ENCODE measurements around the gene DNM1.

Gene DNM1

GRCh38 chr9:128208386-128208785 lies 5.2 kb downstream of the DNM1 start:
- Histone ChIP-seq H3K4me1 (ENCODE audit: insufficient read depth, low read length) (peaks cover 7% of the 10 kb centered on the region), H3K4me3 (ENCODE audit: low read length) (no peak overlapping the region), H3K36me3 (ENCODE audit: insufficient read depth, low read depth, low read length) (peaks cover 4% of the 10 kb centered on the region; the same call in 1 of the 2 replicates), H3K9me3 (ENCODE audit: insufficient read depth, low read depth, low read length) (no peaks in the 10 kb centered on the region), H3K9ac (ENCODE audit: low read depth, low read length) (no peak overlapping the region), H3K27ac (ENCODE audit: low read length) (no peak overlapping the region), H3K27me3 (ENCODE audit: insufficient read depth, low read length) (no peaks in the 10 kb centered on the region; the same call in 1 of the 2 replicates)

- Histone ChIP-seq H3K9ac (ENCODE audit: low read depth, low read length) (no peak overlapping the region), H3K27me3 (ENCODE audit: insufficient read depth, low read length) (no peaks in the 10 kb centered on the region; the same call in 1 of the 2 replicates), H3K27ac (ENCODE audit: low read length) (no peak overlapping the region), H3K9me3 (ENCODE audit: insufficient read depth, low read depth, low read length) (no peaks in the 10 kb centered on the region), H3K36me3 (ENCODE audit: insufficient read depth, low read depth, low read length) (peaks cover 6% of the 10 kb centered on the region), H3K4me3 (ENCODE audit: low read length) (no peak overlapping the region), H3K4me1 (ENCODE audit: insufficient read depth, low read length) (peaks cover 7% of the 10 kb centered on the region)
Observed at GRCh38 chr9:128208946-128209669, 5.9 kb downstream of the DNM1 start.

- no peaks in the 10 kb centered on the region for H3K4me1 ChIP-seq (ENCODE audit: insufficient read depth, low read length)
- no peak overlapping the region for H3K9ac ChIP-seq (ENCODE audit: low read depth, low read length)
- peaks cover 8% of the 10 kb centered on the region for H3K36me3 ChIP-seq (ENCODE audit: insufficient read depth, low read depth, low read length)
- H3K27me3 ChIP-seq (ENCODE audit: insufficient read depth, low read length) = no peaks in the 10 kb centered on the region
- H3K9me3 ChIP-seq (ENCODE audit: insufficient read depth, low read depth, low read length) = no peaks in the 10 kb centered on the region
- H3K27ac ChIP-seq (ENCODE audit: low read length) = no peak overlapping the region
- no peak overlapping the region for H3K4me3 ChIP-seq (ENCODE audit: low read length)
Observed at GRCh38 chr9:128211186-128211980, 8.2 kb downstream of the DNM1 start.

GRCh38 chr9:128211981-128212281 lies 8.8 kb downstream of the DNM1 start:
- H3K9me3 ChIP-seq (ENCODE audit: insufficient read depth, low read depth, low read length) = no peaks in the 10 kb centered on the region
- no peaks in the 10 kb centered on the region for H3K27me3 ChIP-seq (ENCODE audit: insufficient read depth, low read length)
- no peak overlapping the region for H3K4me3 ChIP-seq (ENCODE audit: low read length)
- H3K9ac ChIP-seq (ENCODE audit: low read depth, low read length) = no peak overlapping the region
- peaks cover 8% of the 10 kb centered on the region for H3K36me3 ChIP-seq (ENCODE audit: insufficient read depth, low read depth, low read length)
- no peaks in the 10 kb centered on the region for H3K4me1 ChIP-seq (ENCODE audit: insufficient read depth, low read length)
- no peak overlapping the region for H3K27ac ChIP-seq (ENCODE audit: low read length)

GRCh38 chr9:128213746-128214497 lies 10.7 kb downstream of the DNM1 start:
- H3K36me3 ChIP-seq (ENCODE audit: insufficient read depth, low read depth, low read length) = peaks cover 4% of the 10 kb centered on the region
- peaks cover 3% of the 10 kb centered on the region; the same call in 1 of the 2 replicates for H3K4me1 ChIP-seq (ENCODE audit: insufficient read depth, low read length)
- no peak overlapping the region for H3K4me3 ChIP-seq (ENCODE audit: low read length)
- no peak overlapping the region for H3K27ac ChIP-seq (ENCODE audit: low read length)
- H3K9ac ChIP-seq (ENCODE audit: low read depth, low read length) = no peak overlapping the region
- no peaks in the 10 kb centered on the region for H3K27me3 ChIP-seq (ENCODE audit: insufficient read depth, low read length)
- no peaks in the 10 kb centered on the region for H3K9me3 ChIP-seq (ENCODE audit: insufficient read depth, low read depth, low read length)

- no peaks in the 10 kb centered on the region for H3K9me3 ChIP-seq (ENCODE audit: insufficient read depth, low read depth, low read length)
- H3K36me3 ChIP-seq (ENCODE audit: insufficient read depth, low read depth, low read length) = peaks cover 4% of the 10 kb centered on the region
- H3K27me3 ChIP-seq (ENCODE audit: insufficient read depth, low read length) = no peaks in the 10 kb centered on the region
- H3K9ac ChIP-seq (ENCODE audit: low read depth, low read length) = no peak overlapping the region
- peaks cover 3% of the 10 kb centered on the region; the same call in 1 of the 2 replicates for H3K4me1 ChIP-seq (ENCODE audit: insufficient read depth, low read length)
- no peak overlapping the region for H3K4me3 ChIP-seq (ENCODE audit: low read length)
- H3K27ac ChIP-seq (ENCODE audit: low read length) = no peak overlapping the region
Observed at GRCh38 chr9:128214571-128215490, 11.7 kb downstream of the DNM1 start.

GRCh38 chr9:128215491-128216409 lies 12.6 kb downstream of the DNM1 start:
- no peak overlapping the region for H3K27ac ChIP-seq (ENCODE audit: low read length)
- H3K4me3 ChIP-seq (ENCODE audit: low read length) = no peak overlapping the region
- peaks cover 11% of the 10 kb centered on the region for H3K36me3 ChIP-seq (ENCODE audit: insufficient read depth, low read depth, low read length)
- H3K9me3 ChIP-seq (ENCODE audit: insufficient read depth, low read depth, low read length) = no peaks in the 10 kb centered on the region
- peaks cover 3% of the 10 kb centered on the region; the same call in 1 of the 2 replicates for H3K4me1 ChIP-seq (ENCODE audit: insufficient read depth, low read length)
- H3K27me3 ChIP-seq (ENCODE audit: insufficient read depth, low read length) = no peaks in the 10 kb centered on the region
- H3K9ac ChIP-seq (ENCODE audit: low read depth, low read length) = no peak overlapping the region

GRCh38 chr9:128216781-128217553 lies 13.8 kb downstream of the DNM1 start:
- no peak overlapping the region for H3K9ac ChIP-seq (ENCODE audit: low read depth, low read length)

GRCh38 chr9:128218172-128218517 lies 15.0 kb downstream of the DNM1 start:
- no peak overlapping the region for H3K27ac ChIP-seq (ENCODE audit: low read length)

More at GRCh38 chr9:128216781-128217553, 13.8 kb downstream of the DNM1 start:
- H3K9me3 ChIP-seq (ENCODE audit: insufficient read depth, low read depth, low read length) = no peaks in the 10 kb centered on the region
- no peak overlapping the region for H3K27ac ChIP-seq (ENCODE audit: low read length)
- no peaks in the 10 kb centered on the region for H3K27me3 ChIP-seq (ENCODE audit: insufficient read depth, low read length)
- H3K36me3 ChIP-seq (ENCODE audit: insufficient read depth, low read depth, low read length) = peaks cover 17% of the 10 kb centered on the region
- H3K4me1 ChIP-seq (ENCODE audit: insufficient read depth, low read length) = peaks cover 3% of the 10 kb centered on the region; the same call in 1 of the 2 replicates
- H3K4me3 ChIP-seq (ENCODE audit: low read length) = no peak overlapping the region

More at GRCh38 chr9:128218172-128218517, 15.0 kb downstream of the DNM1 start:
- Histone ChIP-seq H3K4me3 (ENCODE audit: low read length) (peak overlapping the region; percentile 62), H3K4me1 (ENCODE audit: insufficient read depth, low read length) (peaks cover 3% of the 10 kb centered on the region; the same call in 1 of the 2 replicates), H3K36me3 (ENCODE audit: insufficient read depth, low read depth, low read length) (peaks cover 21% of the 10 kb centered on the region), H3K9ac (ENCODE audit: low read depth, low read length) (peak overlapping the region; percentile 47; the same call in 1 of the 2 replicates), H3K9me3 (ENCODE audit: insufficient read depth, low read depth, low read length) (no peaks in the 10 kb centered on the region), H3K27me3 (ENCODE audit: insufficient read depth, low read length) (no peaks in the 10 kb centered on the region)
